Erythroblast (primary cell): ENCODE measurements around the gene TRIM59.
A peak's percentile ranks its signal among the peaks of the same experiment; 100 is the strongest.

ENCODE experiments used
- DNase-seq, 2 experiments: peaks; one replicate each; lab custom pipeline; 2025; lab: John Stamatoyannopoulos, UW
- GATA1 ChIP-seq: IDR thresholded peaks from 2 replicates; pipeline ENCODE4 v1.6.1; 2011; ENCODE audit warnings: low read depth, mild to moderate bottlenecking, control low read depth, low read length, moderate library complexity
- POLR2A ChIP-seq: IDR thresholded peaks from 2 replicates; pipeline ENCODE4 v1.6.1; 2011; ENCODE audit warnings: mild to moderate bottlenecking, low read length

Gene TRIM59

GRCh38 chr3:160446522-160447056 is 3.0 kb downstream of the TRIM59 start:
- no peak for TF ChIP-seq POLR2A
- TF ChIP-seq GATA1: no peak
- DNase-seq: no peak

DNA sequence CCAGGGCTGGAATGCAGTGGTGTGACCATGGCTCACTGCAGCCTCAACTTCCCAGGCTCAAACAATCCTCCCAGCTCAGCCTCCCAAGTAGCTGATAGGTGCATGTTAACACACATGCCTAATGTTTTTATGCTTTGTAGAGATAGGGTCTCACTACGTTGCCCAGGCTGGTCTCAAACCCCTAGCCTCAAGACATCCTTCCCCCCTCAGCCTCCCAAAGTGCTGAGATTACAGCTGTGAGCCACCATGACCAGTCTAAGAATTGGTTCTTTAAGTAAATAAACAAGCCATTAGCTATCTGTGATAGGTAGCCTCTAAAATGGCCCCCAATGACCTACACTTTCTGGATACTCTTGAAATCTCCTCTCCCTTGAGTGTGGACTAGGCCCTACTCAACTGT is 3.7 kb downstream of the TRIM59 start:
- TF ChIP-seq GATA1: no peak
- no peak for TF ChIP-seq POLR2A
- DNase-seq: peak in 1 of 2 experiments; percentile 38

- peak in 1 of 2 experiments; percentile 46 for DNase-seq
- TF ChIP-seq GATA1 (no peak), POLR2A (no peak)
These were observed 5.2 kb downstream of the TRIM59 start for GRCh38 chr3:160444411-160444810.

DNA sequence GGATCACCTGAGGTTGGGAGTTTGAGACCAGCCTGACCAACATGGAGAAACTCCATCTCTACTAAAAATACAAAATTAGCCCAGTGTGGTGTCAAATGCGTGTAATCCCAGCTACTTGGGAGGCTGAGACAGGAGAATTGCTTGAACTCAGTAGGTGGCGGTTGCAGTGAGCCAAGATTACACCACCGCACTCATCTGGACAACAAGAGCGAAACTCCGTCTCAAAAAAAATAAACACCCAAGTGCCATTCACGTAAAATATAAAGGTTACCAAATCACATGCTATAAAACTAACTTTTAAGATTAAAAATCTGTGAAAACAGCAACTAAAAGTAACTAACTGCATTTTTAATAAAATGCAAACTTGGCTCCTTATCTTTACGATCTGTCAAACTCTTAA is 8.9 kb downstream of the TRIM59 start:
- no peak for TF ChIP-seq GATA1
- no peak for TF ChIP-seq POLR2A
- no peak for DNase-seq

DNA sequence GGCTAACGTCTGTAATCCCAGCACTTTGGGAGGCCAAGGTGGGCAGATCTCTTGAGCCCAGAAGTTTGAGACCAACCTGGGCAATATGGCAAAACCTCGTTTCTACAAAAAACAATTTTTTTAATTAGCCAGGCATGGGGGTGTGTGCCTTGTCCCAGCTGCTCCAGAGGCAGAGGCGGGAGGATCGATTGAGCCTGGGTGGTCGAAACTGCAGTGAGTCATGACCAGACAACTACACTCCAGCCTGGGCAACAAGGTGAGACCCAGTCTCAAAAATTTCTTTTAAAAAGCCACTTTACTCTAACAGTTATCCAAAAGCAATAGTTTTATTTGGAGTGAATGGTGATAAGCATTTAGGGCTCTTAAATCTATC is 12.5 kb downstream of the TRIM59 start:
- TF ChIP-seq GATA1 (no peak), POLR2A (no peak)
- no peak for DNase-seq

GRCh38 chr3:160435747-160436146 is 13.8 kb downstream of the TRIM59 start:
- TF ChIP-seq POLR2A (no peak), GATA1 (no peak)
- DNase-seq: no peak

DNA sequence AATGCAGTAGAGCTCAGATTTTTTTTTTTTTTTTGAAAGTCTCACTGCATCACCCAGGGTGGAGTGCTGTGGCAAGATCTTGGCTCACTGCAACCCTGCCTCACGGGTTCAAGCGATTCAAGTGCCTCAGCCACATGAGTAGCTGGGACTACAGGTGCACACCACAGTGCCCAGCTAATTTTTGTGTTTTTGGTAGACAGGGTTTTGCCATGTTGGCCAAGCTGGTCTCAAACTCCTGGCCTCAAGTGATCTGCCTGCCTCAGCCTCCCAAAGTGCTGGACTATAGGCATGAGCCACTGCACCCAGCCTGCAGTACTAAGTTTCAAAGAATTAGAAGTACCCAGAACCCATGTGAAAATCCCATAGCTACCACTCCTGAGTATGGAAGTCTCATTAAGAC is 14.5 kb downstream of the TRIM59 start:
- TF ChIP-seq GATA1: no peak
- TF ChIP-seq POLR2A: no peak
- DNase-seq: no peak

DNA sequence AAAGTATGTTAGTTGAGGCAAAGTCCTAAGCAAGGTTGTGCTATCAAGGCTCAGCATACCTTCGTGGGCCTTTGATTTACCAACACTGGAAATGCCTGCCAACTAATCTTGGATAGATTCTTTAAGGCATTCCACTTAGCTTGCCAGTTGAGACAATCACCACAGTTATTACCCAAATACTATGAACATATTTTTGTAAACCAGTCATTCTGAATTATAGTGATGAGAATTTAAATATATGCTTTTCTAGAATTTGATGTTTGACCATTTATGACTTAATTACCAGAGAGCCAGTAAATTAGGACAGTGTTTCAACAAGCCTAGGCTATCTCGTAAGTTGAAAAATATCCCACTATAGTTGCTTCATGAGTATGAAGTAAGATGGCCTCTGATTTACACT is 15.5 kb downstream of the TRIM59 start:
- DNase-seq: no peak
- TF ChIP-seq GATA1 (no peak), POLR2A (peak; percentile 9)

DNA sequence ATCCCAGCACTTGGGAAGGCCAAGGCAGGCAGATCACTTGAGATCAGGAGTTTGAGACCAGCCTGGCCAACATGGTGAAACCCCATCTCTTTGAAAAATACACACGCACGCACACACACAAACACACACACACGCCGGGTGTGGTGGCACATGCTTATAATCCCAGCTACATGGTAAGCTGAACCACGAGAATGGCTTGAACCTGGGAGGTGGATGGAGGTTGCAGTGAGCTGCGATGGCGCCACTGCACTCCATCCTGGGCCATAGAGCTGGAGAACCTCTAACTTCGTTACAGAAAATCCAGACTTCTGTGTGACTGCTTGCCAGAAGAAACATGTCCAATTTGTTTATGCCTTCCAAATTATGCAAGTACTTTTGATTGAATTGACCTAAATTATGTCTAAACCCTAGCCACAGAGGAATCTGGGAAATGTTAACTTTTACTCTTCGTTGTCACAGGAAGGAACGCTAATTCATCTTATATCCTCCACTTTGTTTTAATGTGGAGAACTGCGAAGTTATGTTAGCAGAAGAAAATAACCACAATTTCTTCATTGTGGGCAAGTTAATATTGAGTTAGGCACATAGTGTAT is 21.7 kb downstream of the TRIM59 start:
- TF ChIP-seq POLR2A (no peak), GATA1 (no peak)

GRCh38 chr3:160417311-160417710 is 32.3 kb downstream of the TRIM59 start:
- no peak for DNase-seq
- TF ChIP-seq POLR2A: no peak
- no peak for TF ChIP-seq GATA1

More for the DNA sequence above, 21.7 kb downstream of the TRIM59 start:
- DNase-seq: no peak

DNA sequence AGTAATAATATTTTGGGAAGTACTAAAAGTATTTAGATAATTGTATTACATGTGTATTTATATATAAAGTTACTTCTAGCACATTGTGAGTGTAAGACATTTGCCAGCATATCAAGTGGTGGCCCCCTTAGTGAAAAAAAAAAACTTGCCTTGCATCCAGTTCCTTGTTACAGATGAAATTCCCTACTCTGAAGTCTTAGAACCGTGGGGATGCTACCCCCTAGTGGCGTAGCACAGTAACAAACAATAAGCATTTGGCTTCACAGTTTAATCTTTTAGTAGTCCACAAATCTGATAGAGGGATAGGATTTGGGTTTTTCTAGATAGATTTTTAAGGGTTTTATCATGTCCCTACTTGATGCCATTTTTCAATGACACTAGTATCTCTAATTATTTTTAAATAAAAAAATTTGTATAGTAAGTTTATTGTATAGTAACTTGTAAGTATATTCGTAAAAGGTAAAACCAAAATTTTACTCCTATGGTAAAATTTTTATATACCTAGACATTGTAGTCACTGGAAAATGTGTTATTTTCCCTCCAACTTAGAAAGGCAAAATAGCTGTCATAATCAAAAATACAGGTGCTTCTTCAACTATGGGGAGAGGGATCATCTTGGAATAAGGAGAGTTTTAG is 35.9 kb downstream of the TRIM59 start:
- peak; percentile 81 to 88 for DNase-seq
- no peak for TF ChIP-seq POLR2A
- TF ChIP-seq GATA1: no peak

DNA sequence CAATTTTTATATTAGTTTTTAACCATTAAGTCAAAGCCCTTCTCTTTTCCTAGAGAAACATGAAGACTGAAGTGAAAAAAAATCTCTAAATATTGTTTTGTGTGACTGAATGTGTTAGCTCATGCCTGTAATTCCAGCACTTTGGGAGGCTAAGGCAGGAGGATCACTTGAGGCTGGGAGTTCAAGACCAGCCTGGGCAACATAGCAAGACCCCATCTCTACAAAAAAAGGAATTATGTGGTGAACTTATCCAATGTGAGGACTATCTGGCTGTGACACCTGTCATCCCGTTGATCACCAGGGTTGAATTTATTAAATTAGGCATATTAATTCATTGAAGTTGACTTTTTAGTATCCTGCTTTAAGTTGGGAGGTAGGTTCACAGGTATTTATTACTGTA is 37.1 kb downstream of the TRIM59 start:
- DNase-seq: no peak
- no peak for TF ChIP-seq POLR2A

GRCh38 chr3:160409812-160410610 is 39.6 kb downstream of the TRIM59 start:
- DNase-seq: no peak

More at GRCh38 chr3:160409812-160410610, 39.6 kb downstream of the TRIM59 start:
- peak; percentile 11 for TF ChIP-seq POLR2A
- TF ChIP-seq GATA1: no peak
